Endothelial cell of umbilical vein (primary cell): ENCODE data around the gene FAM135A. TPM values are rescaled to one million over a fixed set of nuclear protein-coding genes. Genes with fewer than 3 reads are reported as not detected.

ENCODE experiments used
- BruUV-seq: library from RNA; stranded (reverse); fragments of 400-500 nt; replicated peaks from 2 replicates; lab custom pipeline; 2021; lab: Mats Ljungman, UMichigan
- CTCF ChIA-PET: fragments of 300-600, 350-600 bp; sonication (Branson Sonifier 250); formaldehyde crosslinking; loops from one replicate; lab custom pipeline; 2021; ENCODE audit warnings: antibody characterized with exemption, inconsistent platforms; lab: Charles Lee
- POLR2A ChIA-PET: fragments of 300-600, 350-600 bp; sonication (Branson Sonifier 250); formaldehyde crosslinking; loops from one replicate; lab custom pipeline; 2021; ENCODE audit warnings: antibody characterized with exemption, inconsistent platforms; lab: Charles Lee
- DNase-seq: peaks from one replicate; pipeline ENCODE4 v3.0.0-alpha.2; 2011; ENCODE audit warnings: low read depth, low spot score
- FAIRE-seq: peaks from 2 replicates; lab custom pipeline; 2011; peaks lifted over from hg19 to GRCh38; lab: Jason Lieb, UNC
- H2AFZ ChIP-seq: 2 replicates; pipeline ENCODE4 v1.6.0; 2012; ENCODE audit warnings: low read depth, low read length, control low read depth, inconsistent platforms
- H3K27ac ChIP-seq: 2 replicates; pipeline ENCODE4 v1.5.1; 2011; ENCODE audit warnings: low read depth, mild to moderate bottlenecking, control low read depth, low read length, moderate library complexity; ENCODE audit not compliant: insufficient read depth
- H3K27me3 ChIP-seq, 2 experiments: 2 replicates each; pipeline versions ENCODE4 v1.6.0 to v1.6.1; 2011; ENCODE audit warnings: low read length in 2 of 2, mixed read lengths in 1 of 2; ENCODE audit not compliant: control insufficient read depth in 2 of 2, insufficient read depth in 2 of 2
- H3K36me3 ChIP-seq, 2 experiments: 2 replicates in 1 of 2; 3 replicates in 1 of 2; pipeline ENCODE4 v1.5.1; 2011; ENCODE audit warnings: low read length in 2 of 2, mild to moderate bottlenecking in 1 of 2, moderate library complexity in 1 of 2; ENCODE audit not compliant: control insufficient read depth in 2 of 2, insufficient read depth in 2 of 2; ENCODE audit errors: extremely low read depth in 1 of 2
- H3K4me1 ChIP-seq: 3 replicates; pipeline ENCODE4 v1.5.1; 2011; ENCODE audit warnings: mild to moderate bottlenecking, low read length; ENCODE audit not compliant: control insufficient read depth, insufficient read depth; ENCODE audit errors: extremely low read depth
- H3K4me2 ChIP-seq: 2 replicates; pipeline ENCODE4 v1.6.1; 2011; ENCODE audit warnings: low read length, control low read depth, mixed read lengths; ENCODE audit not compliant: insufficient read depth
- H3K4me3 ChIP-seq, 3 experiments: fragments of 200-600 bp in 1 of 3; sonication (generic), shearing (Covaris generic) in 1 of 3; replicated peaks in 1 of 3; 2 replicates each; pipeline ENCODE4 v1.5.1; 2011 to 2016; ENCODE audit warnings: control low read depth in 3 of 3, low read length in 3 of 3, mild to moderate bottlenecking in 2 of 3, inconsistent platforms in 1 of 3, low read depth in 1 of 3, moderate library complexity in 1 of 3; ENCODE audit not compliant: insufficient read depth in 1 of 3
- H3K79me2 ChIP-seq: 2 replicates; pipeline ENCODE4 v1.6.0; 2012; ENCODE audit warnings: low read length, inconsistent platforms; ENCODE audit not compliant: control insufficient read depth, insufficient read depth
- H3K9ac ChIP-seq: replicated peaks from 2 replicates; pipeline ENCODE3; 2011; ENCODE audit warnings: low read length, control low read depth; ENCODE audit not compliant: insufficient read depth; ENCODE audit errors: extremely low read depth
- H3K9me1 ChIP-seq: replicated peaks from 3 replicates; pipeline ENCODE4 v1.6.0; 2011; ENCODE audit warnings: mild to moderate bottlenecking, low read length; ENCODE audit not compliant: control insufficient read depth, insufficient read depth; ENCODE audit errors: extremely low read depth
- H3K9me3 ChIP-seq: replicated peaks from 2 replicates; pipeline ENCODE4 v1.5.1; 2012; ENCODE audit warnings: low read length, inconsistent platforms; ENCODE audit not compliant: control insufficient read depth, insufficient read depth
- H4K20me1 ChIP-seq: replicated peaks from 2 replicates; pipeline ENCODE3; 2011; ENCODE audit warnings: mild to moderate bottlenecking, low read length; ENCODE audit not compliant: control insufficient read depth, insufficient read depth; ENCODE audit errors: extremely low read depth
- EZH2 ChIP-seq: IDR thresholded peaks from 2 replicates; pipeline ENCODE4 v1.6.1; 2012; ENCODE audit warnings: borderline replicate concordance, low read depth, mild to moderate bottlenecking, moderate library complexity, low read length, inconsistent platforms; ENCODE audit not compliant: severe bottlenecking
- POLR2AphosphoS5 ChIP-seq: IDR thresholded peaks from 2 replicates; pipeline ENCODE4 v1.6.1; 2012; ENCODE audit warnings: low read depth, mild to moderate bottlenecking, control low read depth, low read length, moderate library complexity; ENCODE audit not compliant: insufficient read depth
- dilution Hi-C: fragments of 300-500 bp; cut with MboI; formaldehyde crosslinking; loops from one replicate; pipeline ENCODE4 v1.15.0; 2019; ENCODE audit warnings: low sequenced_read_pairs; ENCODE audit not compliant: extremely low pct_ligation_motif_present
- intact Hi-C: fragments of 100-400 bp; cut with micrococcal nuclease; formaldehyde crosslinking; loops from one replicate; pipeline ENCODE4 v1.10.0; 2022
- polyA plus RNA-seq, 4 experiments: library from polyadenylated mRNA; depleted of rRNA in 3 of 4; stranded (reverse) in 3 of 4; unstranded in 1 of 4; fragments of >200 nt; gene quantifications; 2 replicates each; pipeline versions ENCODE4 v1.2.1 to v1.2.3, GENCODE V29; 2011 to 2012; ENCODE audit warnings: missing spikeins in 1 of 4
- total RNA-seq: library from RNA; stranded (reverse); gene quantifications from 2 replicates; pipeline ENCODE4 v1.2.3, GENCODE V29; 2021
- TF ChIP-seq, protein P1 (sequence below), 2 donors: IDR thresholded peaks; 1 replicate in 1 of 2; 2 replicates in 1 of 2; pipeline ENCODE4 v1.5.1; 2011; ENCODE audit warnings: low read length in 2 of 2, mild to moderate bottlenecking in 2 of 2, moderate library complexity in 2 of 2, control low read depth in 1 of 2, inconsistent platforms in 1 of 2, low read depth in 1 of 2; ENCODE audit not compliant: insufficient read depth in 1 of 2; ENCODE audit errors: extremely low read depth in 1 of 2

Gene FAM135A
- total and polyA plus RNA-seq, 2 donors (not counting 3 experiments of a cell fraction or from before 2014, with no cell fraction given): 3.7 to 9.6 TPM

DNA sequence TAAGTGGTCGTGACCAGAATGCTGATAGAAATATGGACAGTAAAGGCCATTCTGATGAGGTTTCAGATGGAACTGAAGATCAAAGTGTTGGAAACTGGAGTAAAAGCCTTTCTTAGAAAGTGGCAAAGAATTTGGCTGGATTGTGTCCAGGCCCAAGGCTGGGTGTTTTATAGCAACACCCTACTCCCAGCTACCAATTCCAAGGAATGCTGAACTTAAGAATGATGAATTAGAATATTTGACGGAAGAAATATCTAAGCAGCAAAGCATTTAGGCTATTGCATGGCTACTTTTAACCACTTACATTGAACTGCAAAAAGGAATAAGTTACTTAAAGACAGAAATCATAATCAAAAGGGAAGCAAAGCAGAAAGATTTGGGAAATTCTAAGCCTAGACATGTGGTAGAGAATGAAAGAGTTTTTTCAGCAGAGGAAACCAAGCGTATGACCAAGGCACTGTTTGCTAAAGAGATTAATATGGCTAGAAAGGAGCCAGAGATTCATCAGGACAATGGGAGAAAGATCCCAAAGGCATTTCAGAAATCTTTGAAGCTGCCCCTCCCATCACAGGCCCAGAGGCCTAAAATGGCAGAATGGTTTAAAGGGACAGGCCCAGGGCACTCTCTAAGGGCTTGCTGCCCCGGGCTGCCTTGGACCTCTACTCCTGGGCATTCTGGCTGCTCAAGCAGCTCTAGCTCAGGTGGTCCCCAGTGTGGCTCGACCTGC is 179.2 kb downstream of the FAM135A start:
- no peak overlapping the region for H2AFZ ChIP-seq
- H3K79me2 ChIP-seq: no peaks in the 10 kb centered on the region
- ChIA-PET POLR2A (no interaction called here), CTCF (no interaction called here)
- H3K36me3 ChIP-seq: no peaks in the 10 kb centered on the region
- intact Hi-C loops: no loop called here
- H3K27me3 ChIP-seq: no peaks in the 10 kb centered on the region
- no peaks in the 10 kb centered on the region for H3K9me3 ChIP-seq
- TF ChIP-seq EZH2 (no peak), POLR2AphosphoS5 (no peak)
- TF ChIP-seq, protein P1, sequence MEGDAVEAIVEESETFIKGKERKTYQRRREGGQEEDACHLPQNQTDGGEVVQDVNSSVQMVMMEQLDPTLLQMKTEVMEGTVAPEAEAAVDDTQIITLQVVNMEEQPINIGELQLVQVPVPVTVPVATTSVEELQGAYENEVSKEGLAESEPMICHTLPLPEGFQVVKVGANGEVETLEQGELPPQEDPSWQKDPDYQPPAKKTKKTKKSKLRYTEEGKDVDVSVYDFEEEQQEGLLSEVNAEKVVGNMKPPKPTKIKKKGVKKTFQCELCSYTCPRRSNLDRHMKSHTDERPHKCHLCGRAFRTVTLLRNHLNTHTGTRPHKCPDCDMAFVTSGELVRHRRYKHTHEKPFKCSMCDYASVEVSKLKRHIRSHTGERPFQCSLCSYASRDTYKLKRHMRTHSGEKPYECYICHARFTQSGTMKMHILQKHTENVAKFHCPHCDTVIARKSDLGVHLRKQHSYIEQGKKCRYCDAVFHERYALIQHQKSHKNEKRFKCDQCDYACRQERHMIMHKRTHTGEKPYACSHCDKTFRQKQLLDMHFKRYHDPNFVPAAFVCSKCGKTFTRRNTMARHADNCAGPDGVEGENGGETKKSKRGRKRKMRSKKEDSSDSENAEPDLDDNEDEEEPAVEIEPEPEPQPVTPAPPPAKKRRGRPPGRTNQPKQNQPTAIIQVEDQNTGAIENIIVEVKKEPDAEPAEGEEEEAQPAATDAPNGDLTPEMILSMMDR (IDR thresholded peaks at IDR 0.05; ENCODE audit: extremely low read depth in 1 of 2, insufficient read depth in 1 of 2, low read depth in 1 of 2, low read length in 2 of 2): no peak
- dilution Hi-C loops: no loop called here
- DNase-seq: no peak
- H4K20me1 ChIP-seq: no peaks in the 10 kb centered on the region
- no peak overlapping the region for H3K4me3 ChIP-seq
- H3K9ac ChIP-seq: no peak overlapping the region
- H3K27ac ChIP-seq: no peak overlapping the region
- no peak for FAIRE-seq
- H3K9me1 ChIP-seq: no peaks in the 10 kb centered on the region
- no peaks in the 10 kb centered on the region for H3K4me1 ChIP-seq
- no TSS peak for BruUV-seq
- no peak overlapping the region for H3K4me2 ChIP-seq

DNA sequence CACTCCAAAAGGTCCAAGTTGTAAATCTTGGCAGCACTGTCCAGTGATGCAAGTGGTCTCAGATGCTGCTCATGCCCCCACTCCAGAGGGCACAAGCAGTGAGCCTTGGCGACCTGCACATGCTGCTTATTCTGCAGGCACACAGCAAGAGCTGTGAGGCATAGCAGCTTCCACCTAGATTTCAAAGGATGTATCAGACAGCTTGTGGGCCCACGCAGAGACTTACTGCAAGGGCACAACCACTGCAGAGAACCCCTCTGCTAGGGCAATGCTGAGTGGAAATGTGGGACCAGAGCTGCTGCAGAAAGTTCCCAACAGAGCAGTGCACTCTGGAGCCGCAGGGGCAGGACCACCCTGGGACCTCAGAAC is 179.8 kb downstream of the FAM135A start:
- no peaks in the 10 kb centered on the region for H3K79me2 ChIP-seq
- no peaks in the 10 kb centered on the region for H4K20me1 ChIP-seq
- no peak overlapping the region for H3K9ac ChIP-seq
- ChIA-PET CTCF (no interaction called here), POLR2A (no interaction called here)
- no peaks in the 10 kb centered on the region for H3K9me1 ChIP-seq
- no peak overlapping the region for H2AFZ ChIP-seq
- dilution Hi-C loops (no loop called here), intact Hi-C loops (no loop called here)
- H3K27me3 ChIP-seq: no peaks in the 10 kb centered on the region
- FAIRE-seq (no peak), DNase-seq (no peak)
- no TSS peak for BruUV-seq
- no peaks in the 10 kb centered on the region for H3K9me3 ChIP-seq
- no peaks in the 10 kb centered on the region for H3K4me1 ChIP-seq
- no peak overlapping the region for H3K27ac ChIP-seq
- TF ChIP-seq POLR2AphosphoS5: no peak
- H3K4me3 ChIP-seq: no peak overlapping the region
- no peaks in the 10 kb centered on the region for H3K36me3 ChIP-seq
- H3K4me2 ChIP-seq: no peak overlapping the region
